ENCODE measurements around the gene SWAP70.

SWAP70 gene

DNA sequence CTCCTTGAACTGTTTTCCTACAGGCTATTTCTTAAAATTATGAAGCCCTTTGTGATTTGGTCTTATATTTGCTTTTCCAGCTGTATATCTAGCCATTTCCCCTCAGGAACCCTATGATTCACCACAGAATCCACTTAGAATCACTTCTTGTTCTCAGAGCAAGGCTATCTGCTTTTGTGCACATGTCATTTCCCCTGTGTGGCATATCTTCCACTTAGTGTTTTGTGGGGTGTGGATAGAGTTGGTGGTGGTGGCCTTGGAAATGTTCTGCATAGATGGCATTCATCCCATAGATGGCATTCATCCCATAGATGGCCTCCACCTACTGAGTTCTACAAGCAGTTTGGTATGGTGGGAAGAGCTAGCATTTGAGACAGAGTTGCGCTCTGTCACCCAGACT, 44.7 kb downstream of the SWAP70 start:
- H3K9ac ChIP-seq (ENCODE audit: low read depth, low read length) = no peak overlapping the region
- H3K4me1 ChIP-seq (ENCODE audit: control insufficient read depth, insufficient read depth, low read length) = peaks cover 24% of the 10 kb centered on the region
- H3K36me3 ChIP-seq (ENCODE audit: control insufficient read depth, insufficient read depth, low read length) = peaks cover 4% of the 10 kb centered on the region
- H3K27ac ChIP-seq (ENCODE audit: low read depth, low read length) = no peak overlapping the region
- H3K9me3 ChIP-seq (ENCODE audit: control insufficient read depth, insufficient read depth, low read length) = no peaks in the 10 kb centered on the region
- H3K4me3 ChIP-seq (ENCODE audit: low read depth, low read length) = no peak overlapping the region
- no peaks in the 10 kb centered on the region for H3K27me3 ChIP-seq (ENCODE audit: control insufficient read depth, insufficient read depth, low read length)

DNA sequence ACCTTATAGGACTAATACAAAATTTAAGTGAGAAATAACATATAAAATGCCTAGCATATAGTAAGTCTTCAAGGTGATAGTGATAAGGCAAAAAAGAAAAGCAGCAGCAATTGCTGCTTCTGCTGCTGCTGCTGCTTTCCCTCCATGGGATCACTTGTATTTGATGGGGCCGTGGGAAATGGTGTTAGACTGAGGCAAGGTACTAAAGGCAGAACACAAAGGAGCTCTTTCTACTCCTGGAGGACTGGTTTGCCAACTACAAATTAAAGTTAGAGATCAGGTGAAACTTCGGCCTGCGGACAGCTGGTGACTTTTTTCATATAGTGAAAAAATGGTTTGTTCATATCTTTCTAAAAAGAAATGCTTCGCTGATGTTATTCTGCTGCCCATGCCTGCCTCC, 46.3 kb downstream of the SWAP70 start:
- Histone ChIP-seq H3K9ac (ENCODE audit: low read depth, low read length) (no peak overlapping the region), H3K4me3 (ENCODE audit: low read depth, low read length) (no peak overlapping the region), H3K4me1 (ENCODE audit: control insufficient read depth, insufficient read depth, low read length) (peaks cover 24% of the 10 kb centered on the region), H3K27me3 (ENCODE audit: control insufficient read depth, insufficient read depth, low read length) (no peaks in the 10 kb centered on the region), H3K36me3 (ENCODE audit: control insufficient read depth, insufficient read depth, low read length) (peaks cover 15% of the 10 kb centered on the region), H3K27ac (ENCODE audit: low read depth, low read length) (no peak overlapping the region), H3K9me3 (ENCODE audit: control insufficient read depth, insufficient read depth, low read length) (no peaks in the 10 kb centered on the region)

DNA sequence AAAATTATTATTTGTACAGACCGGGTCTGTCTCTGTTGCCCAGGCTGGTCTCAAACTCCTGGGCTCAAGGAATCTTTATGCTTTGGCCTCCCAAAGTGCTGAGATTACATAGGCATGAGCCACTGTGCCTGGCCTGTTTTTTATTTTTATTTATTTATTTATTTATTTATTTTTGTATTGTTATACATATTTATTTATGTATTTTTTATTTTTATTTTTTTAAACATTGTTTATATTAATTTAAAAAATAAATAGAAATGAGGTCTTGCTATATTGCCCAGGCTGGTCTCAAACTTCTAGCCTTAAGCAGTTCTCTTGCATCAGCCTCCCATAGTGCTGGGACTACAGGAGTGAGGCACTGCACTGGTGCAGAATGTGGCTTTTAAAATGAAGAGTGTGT, 47.0 kb downstream of the SWAP70 start:
- no peak overlapping the region for H3K27ac ChIP-seq (ENCODE audit: low read depth, low read length)
- peaks cover 24% of the 10 kb centered on the region for H3K4me1 ChIP-seq (ENCODE audit: control insufficient read depth, insufficient read depth, low read length)

DNA sequence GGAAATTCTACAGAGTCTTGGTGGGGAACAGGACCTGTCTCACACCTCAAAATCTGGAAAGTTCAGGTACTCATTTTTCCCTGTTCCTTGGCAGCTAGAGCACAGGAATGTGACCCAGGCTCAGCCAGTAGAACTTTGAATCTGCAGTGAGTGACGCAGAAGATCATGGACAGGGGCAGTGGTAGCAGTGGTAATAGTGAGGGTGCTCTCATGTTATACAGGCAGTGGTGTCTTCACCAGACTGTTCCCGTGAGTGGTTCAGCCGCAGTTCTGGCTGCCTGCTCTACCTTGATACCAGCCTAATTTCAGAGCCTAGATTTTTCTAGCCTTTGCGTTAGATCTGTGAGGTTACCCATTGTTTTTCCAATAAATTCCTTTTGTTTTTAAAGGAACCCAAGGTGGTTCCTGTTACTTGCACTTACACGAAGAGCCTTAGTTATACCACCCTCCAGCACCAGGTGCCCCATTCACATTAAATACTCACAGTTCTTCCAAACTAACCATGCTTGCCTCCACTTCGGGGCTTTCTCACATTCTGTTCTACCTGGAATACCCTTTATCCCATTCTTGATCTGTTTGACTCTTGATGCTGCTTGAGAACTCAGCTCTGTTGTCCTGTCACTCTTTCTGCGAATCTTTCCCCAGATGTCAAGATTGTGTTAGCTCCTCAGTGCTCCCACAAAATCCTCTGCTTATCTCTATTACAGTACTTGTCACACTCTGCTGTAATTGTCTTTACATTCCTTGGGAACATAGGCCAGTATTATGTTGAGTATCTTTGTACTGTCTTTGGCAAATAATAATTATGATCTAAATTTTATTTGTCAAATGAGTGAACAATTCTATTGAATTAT, 47.8 kb downstream of the SWAP70 start:
- Histone ChIP-seq H3K4me3 (ENCODE audit: low read depth, low read length) (peak overlapping the region; percentile 5; the same call in 1 of the 2 replicates), H3K9me3 (ENCODE audit: control insufficient read depth, insufficient read depth, low read length) (no peaks in the 10 kb centered on the region), H3K9ac (ENCODE audit: low read depth, low read length) (no peak overlapping the region), H3K4me1 (ENCODE audit: control insufficient read depth, insufficient read depth, low read length) (peaks cover 24% of the 10 kb centered on the region), H3K27ac (ENCODE audit: low read depth, low read length) (peak overlapping the region; percentile 61), H3K36me3 (ENCODE audit: control insufficient read depth, insufficient read depth, low read length) (peaks cover 27% of the 10 kb centered on the region), H3K27me3 (ENCODE audit: control insufficient read depth, insufficient read depth, low read length) (no peaks in the 10 kb centered on the region)

More for the DNA sequence above, 47.0 kb downstream of the SWAP70 start:
- peaks cover 22% of the 10 kb centered on the region for H3K36me3 ChIP-seq (ENCODE audit: control insufficient read depth, insufficient read depth, low read length)
- H3K4me3 ChIP-seq (ENCODE audit: low read depth, low read length) = no peak overlapping the region
- no peaks in the 10 kb centered on the region for H3K9me3 ChIP-seq (ENCODE audit: control insufficient read depth, insufficient read depth, low read length)
- no peak overlapping the region for H3K9ac ChIP-seq (ENCODE audit: low read depth, low read length)
- no peaks in the 10 kb centered on the region for H3K27me3 ChIP-seq (ENCODE audit: control insufficient read depth, insufficient read depth, low read length)

DNA sequence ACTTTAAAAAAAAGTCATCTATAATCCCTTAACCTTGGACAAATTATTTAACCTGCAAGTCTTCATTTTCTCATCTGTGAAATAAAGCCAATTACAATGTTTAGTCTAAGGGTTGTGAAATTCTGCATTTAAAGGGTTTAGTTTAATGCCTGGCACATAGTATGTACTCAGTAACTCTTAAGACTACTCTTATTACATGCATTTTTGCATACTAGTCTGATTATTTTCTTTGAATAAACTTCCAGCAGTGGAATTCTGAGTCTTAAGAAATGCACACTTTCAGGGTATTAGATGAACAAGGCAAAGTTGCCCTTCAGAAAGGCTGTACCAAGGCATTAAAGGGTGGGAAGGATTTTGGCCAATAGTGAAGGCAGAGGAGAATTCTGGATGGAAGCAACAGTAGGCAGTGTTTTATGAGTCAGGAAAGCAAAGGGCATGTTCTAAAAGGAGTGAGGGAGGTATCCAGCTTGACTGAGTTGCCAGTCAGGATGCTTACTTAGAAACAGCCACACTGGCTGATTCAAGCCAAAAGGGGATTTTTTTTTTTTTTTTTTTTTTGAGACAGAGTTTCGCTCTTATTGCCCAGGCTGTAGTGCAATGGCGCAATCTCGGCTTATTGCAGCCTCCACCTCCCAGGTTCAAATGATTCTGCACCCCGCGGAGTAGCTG, 50.5 kb downstream of the SWAP70 start:
- Histone ChIP-seq H3K4me1 (ENCODE audit: control insufficient read depth, insufficient read depth, low read length) (peaks cover 26% of the 10 kb centered on the region), H3K27ac (ENCODE audit: low read depth, low read length) (no peak overlapping the region), H3K36me3 (ENCODE audit: control insufficient read depth, insufficient read depth, low read length) (peaks cover 29% of the 10 kb centered on the region), H3K9me3 (ENCODE audit: control insufficient read depth, insufficient read depth, low read length) (no peaks in the 10 kb centered on the region), H3K9ac (ENCODE audit: low read depth, low read length) (no peak overlapping the region), H3K4me3 (ENCODE audit: low read depth, low read length) (no peak overlapping the region), H3K27me3 (ENCODE audit: control insufficient read depth, insufficient read depth, low read length) (no peaks in the 10 kb centered on the region)

DNA sequence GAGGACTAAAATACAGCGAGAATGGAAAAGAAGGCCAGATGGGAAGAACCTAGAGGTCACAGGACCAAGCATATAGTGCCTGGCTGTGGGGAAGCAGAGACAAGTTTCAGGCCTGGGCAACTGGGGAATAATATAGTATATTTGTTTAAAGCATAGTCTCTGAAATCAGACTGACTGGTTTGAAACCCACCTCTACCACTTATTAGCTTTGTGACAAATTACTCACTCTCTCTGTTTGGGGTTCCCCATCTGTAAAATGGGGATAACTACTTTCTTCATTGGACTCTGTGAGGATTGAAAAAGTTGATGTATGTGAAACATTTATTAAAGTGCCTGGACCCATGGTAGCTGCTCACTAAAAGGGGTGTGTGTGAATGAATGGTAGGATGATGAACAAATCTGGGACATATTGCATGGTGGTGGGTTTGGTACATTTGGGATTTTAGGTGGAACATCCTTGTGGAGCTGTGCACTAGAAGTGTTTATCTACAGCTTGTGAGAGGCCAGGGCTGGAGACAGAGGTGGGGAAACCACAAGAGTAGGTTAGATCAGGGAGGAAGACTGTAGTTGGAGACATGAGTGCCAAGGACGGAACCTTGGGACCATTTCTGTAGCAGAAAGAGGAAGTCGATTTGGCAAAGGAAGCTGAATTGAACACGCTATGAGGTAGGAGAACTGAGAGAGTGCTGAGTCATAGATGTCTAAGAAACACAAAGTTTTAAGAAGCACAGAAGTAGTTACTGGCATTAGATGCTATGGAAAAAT, 52.6 kb downstream of the SWAP70 start:
- Histone ChIP-seq H3K9me3 (ENCODE audit: control insufficient read depth, insufficient read depth, low read length) (no peaks in the 10 kb centered on the region), H3K9ac (ENCODE audit: low read depth, low read length) (no peak overlapping the region), H3K4me3 (ENCODE audit: low read depth, low read length) (no peak overlapping the region), H3K4me1 (ENCODE audit: control insufficient read depth, insufficient read depth, low read length) (peaks cover 11% of the 10 kb centered on the region), H3K27me3 (ENCODE audit: control insufficient read depth, insufficient read depth, low read length) (no peaks in the 10 kb centered on the region), H3K27ac (ENCODE audit: low read depth, low read length) (no peak overlapping the region), H3K36me3 (ENCODE audit: control insufficient read depth, insufficient read depth, low read length) (peaks cover 29% of the 10 kb centered on the region)

DNA sequence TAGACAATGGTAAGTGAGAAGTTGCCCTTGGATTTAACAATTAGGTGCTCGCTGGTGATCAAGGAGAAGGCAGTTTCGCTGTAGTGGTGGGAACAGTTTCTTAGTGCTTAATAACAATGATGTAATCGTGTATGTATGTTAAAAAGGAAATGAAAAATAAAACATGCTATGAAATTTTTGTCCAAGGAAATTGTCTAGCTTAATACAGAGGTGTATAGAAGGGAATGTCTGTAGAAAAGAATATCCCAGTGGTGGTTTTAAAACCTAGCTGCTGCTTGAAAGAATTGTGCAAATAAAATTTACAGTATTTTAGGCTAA, 53.1 kb downstream of the SWAP70 start:
- no peak overlapping the region for H3K9ac ChIP-seq (ENCODE audit: low read depth, low read length)
- H3K36me3 ChIP-seq (ENCODE audit: control insufficient read depth, insufficient read depth, low read length) = peaks cover 29% of the 10 kb centered on the region
- H3K9me3 ChIP-seq (ENCODE audit: control insufficient read depth, insufficient read depth, low read length) = no peaks in the 10 kb centered on the region
- H3K4me3 ChIP-seq (ENCODE audit: low read depth, low read length) = no peak overlapping the region
- H3K27ac ChIP-seq (ENCODE audit: low read depth, low read length) = no peak overlapping the region
- H3K27me3 ChIP-seq (ENCODE audit: control insufficient read depth, insufficient read depth, low read length) = no peaks in the 10 kb centered on the region
- H3K4me1 ChIP-seq (ENCODE audit: control insufficient read depth, insufficient read depth, low read length) = peaks cover 6% of the 10 kb centered on the region; the same call in 1 of the 2 replicates

DNA sequence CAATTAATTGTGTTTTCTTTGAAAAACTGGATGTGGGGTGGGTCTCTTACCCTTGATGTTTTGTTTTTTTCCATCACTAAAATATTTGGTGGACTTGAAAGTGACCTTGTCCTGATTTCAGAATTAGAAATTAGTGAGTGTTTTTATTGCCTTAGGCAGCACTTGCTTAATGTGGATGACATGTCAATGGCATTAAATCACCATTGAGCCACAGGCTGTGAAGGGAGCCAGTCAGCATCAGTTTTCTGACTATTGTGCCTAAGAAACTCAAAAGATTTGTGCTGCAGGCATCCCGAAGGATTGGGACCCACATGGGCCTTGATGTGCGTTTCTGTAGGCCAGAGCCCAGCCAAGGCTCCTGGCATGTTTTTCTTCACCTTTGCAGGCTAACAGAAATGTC, 53.8 kb downstream of the SWAP70 start:
- no peaks in the 10 kb centered on the region for H3K27me3 ChIP-seq (ENCODE audit: control insufficient read depth, insufficient read depth, low read length)
- H3K9ac ChIP-seq (ENCODE audit: low read depth, low read length) = no peak overlapping the region
- H3K9me3 ChIP-seq (ENCODE audit: control insufficient read depth, insufficient read depth, low read length) = no peaks in the 10 kb centered on the region
- no peak overlapping the region for H3K4me3 ChIP-seq (ENCODE audit: low read depth, low read length)
- H3K4me1 ChIP-seq (ENCODE audit: control insufficient read depth, insufficient read depth, low read length) = peaks cover 8% of the 10 kb centered on the region
- peaks cover 29% of the 10 kb centered on the region for H3K36me3 ChIP-seq (ENCODE audit: control insufficient read depth, insufficient read depth, low read length)
- peak overlapping the region; percentile 1 for H3K27ac ChIP-seq (ENCODE audit: low read depth, low read length)

DNA sequence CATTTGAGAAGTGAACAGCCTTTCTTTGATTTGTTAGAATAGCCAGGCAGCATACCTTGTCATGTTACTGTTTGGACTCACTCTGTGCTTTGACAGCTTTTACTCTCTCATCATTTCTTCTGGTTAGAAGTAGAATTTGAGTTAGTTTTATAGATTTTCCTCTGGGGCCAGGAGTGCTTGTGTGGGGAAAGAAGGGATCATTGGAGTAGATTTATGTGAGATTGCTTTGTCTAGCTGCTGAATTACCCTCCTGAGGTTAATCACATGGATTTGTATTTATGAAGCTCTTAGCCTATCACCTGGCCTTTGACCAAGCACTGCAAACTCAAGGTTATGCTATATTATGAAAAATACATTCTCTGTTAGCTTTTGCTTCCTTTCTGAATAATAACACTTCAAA, 54.3 kb downstream of the SWAP70 start:
- Histone ChIP-seq H3K27ac (ENCODE audit: low read depth, low read length) (peak overlapping the region; percentile 1), H3K4me3 (ENCODE audit: low read depth, low read length) (no peak overlapping the region), H3K9me3 (ENCODE audit: control insufficient read depth, insufficient read depth, low read length) (no peaks in the 10 kb centered on the region), H3K9ac (ENCODE audit: low read depth, low read length) (no peak overlapping the region), H3K36me3 (ENCODE audit: control insufficient read depth, insufficient read depth, low read length) (peaks cover 29% of the 10 kb centered on the region), H3K27me3 (ENCODE audit: control insufficient read depth, insufficient read depth, low read length) (no peaks in the 10 kb centered on the region), H3K4me1 (ENCODE audit: control insufficient read depth, insufficient read depth, low read length) (peaks cover 12% of the 10 kb centered on the region)

DNA sequence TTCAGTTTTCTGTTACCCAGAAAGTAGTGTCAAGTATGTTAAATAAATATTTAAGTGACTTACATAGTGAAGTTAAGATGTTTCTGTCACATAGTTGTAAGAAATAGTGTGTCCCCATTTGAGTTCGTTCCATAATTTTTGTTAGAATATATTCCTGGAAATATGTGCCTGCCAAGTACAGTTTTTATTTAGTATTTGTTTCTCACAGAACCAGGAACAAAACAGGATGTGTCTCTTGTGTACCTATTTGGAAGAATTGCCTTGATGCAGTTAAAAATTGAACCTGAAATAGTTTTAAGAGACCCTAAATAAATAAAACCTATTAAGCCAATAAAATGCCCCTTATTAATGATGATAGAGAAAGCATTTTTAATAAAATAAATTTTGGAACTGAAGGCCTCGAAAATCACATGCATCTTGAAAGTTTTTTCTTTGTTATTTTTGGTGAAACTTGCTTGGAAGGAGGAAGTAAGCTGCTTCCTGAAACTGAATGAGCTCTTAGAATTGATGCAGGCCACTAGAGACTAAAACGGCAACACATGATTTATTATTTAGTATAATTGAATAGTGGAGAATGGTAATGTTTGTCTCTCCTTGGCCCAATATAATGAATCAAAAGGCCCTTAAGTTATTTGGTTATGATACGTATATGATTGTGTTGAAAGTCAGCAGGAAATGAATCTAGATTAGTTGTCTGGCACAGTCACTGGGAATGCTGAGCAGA, 55.9 kb downstream of the SWAP70 start:
- H3K9ac ChIP-seq (ENCODE audit: low read depth, low read length) = no peak overlapping the region
- no peak overlapping the region for H3K4me3 ChIP-seq (ENCODE audit: low read depth, low read length)
- no peaks in the 10 kb centered on the region for H3K9me3 ChIP-seq (ENCODE audit: control insufficient read depth, insufficient read depth, low read length)
- peaks cover 14% of the 10 kb centered on the region for H3K4me1 ChIP-seq (ENCODE audit: control insufficient read depth, insufficient read depth, low read length)
- H3K36me3 ChIP-seq (ENCODE audit: control insufficient read depth, insufficient read depth, low read length) = peaks cover 22% of the 10 kb centered on the region
- no peak overlapping the region for H3K27ac ChIP-seq (ENCODE audit: low read depth, low read length)
- H3K27me3 ChIP-seq (ENCODE audit: control insufficient read depth, insufficient read depth, low read length) = no peaks in the 10 kb centered on the region
